ENCODE results near the gene ACD. TPM values are rescaled to one million over a fixed set of nuclear protein-coding genes. Genes with fewer than 3 reads are reported as not detected.

Gene ACD
- 1 to 10 TPM; 4.0 to 8.2 (median 5.9) TPM for total RNA-seq
- long read RNA-seq, partial matches to known transcripts, result 0 of 2 reads
- long read RNA-seq, other reads (novel, unspliced or antisense), result 1 of 2 reads

DNA sequence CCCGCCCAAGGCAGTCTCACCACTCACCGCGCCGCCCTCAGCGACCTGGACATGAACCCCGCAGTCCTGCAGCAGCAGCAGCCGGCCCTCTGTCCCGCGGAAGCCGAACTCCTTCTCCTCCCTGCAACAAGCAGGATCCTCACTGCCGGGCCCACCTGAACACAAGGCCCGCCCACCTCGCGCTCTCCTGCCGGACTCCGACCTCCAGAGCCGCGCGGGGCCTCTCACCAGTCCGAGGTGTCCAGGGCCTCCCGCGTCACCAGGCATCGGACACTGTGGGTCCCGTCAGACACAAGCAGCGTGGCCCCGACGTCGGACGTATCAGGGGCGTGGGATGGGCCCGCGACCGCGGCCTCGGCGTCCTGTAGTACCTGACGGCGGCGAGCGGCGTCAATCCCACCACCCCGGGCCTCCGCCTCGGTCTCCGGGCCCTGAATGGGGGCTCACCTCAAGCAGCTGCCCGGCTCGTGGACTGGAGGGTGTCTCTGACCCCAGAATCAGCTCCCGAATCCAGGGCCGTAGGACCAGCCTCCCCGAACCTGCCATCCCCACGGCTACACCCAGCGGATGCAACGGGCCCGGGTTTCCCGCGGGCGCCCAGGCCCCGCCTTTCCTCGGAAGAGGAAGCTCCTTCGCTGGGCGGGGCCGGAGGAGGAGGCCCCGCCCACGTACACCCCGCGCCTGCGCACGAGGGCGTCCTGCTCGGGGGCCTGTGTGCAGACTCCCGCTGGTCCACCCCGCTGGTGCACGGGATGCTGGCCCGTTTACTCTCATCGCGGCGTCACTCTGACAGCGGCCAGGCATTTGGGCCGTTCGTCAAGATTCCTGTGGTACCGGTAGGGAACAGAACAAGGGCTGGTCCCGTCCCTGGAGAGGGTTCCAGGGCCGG is at the start of gene ACD:
Gene ACD (minus strand): TSS at position 586 of the 889 bp plus-strand sequence. CDS start 40 bp downstream, at position 546.
- H3K36me3 ChIP-seq, result no peaks in the 10 kb centered on the region
- DNase-seq, result peak; percentile 93 to 95 (median 94)
- H3K4me1 ChIP-seq, result peaks cover 0 to 12% (median 0%) of the 10 kb centered on the region in 4 donors
- H3K4me3 ChIP-seq, result peak within 1 kb of the TSS; percentile 77 to 95 (median 77)
- WGBS (ENCODE audit: insufficient coverage, low coverage, low lambda C conversion rate, missing lambda C conversion rate), result 0% methylated on average over 14 of the region's 83 CpGs
- peak; percentile 68 for TF ChIP-seq POLR2A (IDR thresholded peaks at IDR 0.05)
- TF ChIP-seq, protein P1, sequence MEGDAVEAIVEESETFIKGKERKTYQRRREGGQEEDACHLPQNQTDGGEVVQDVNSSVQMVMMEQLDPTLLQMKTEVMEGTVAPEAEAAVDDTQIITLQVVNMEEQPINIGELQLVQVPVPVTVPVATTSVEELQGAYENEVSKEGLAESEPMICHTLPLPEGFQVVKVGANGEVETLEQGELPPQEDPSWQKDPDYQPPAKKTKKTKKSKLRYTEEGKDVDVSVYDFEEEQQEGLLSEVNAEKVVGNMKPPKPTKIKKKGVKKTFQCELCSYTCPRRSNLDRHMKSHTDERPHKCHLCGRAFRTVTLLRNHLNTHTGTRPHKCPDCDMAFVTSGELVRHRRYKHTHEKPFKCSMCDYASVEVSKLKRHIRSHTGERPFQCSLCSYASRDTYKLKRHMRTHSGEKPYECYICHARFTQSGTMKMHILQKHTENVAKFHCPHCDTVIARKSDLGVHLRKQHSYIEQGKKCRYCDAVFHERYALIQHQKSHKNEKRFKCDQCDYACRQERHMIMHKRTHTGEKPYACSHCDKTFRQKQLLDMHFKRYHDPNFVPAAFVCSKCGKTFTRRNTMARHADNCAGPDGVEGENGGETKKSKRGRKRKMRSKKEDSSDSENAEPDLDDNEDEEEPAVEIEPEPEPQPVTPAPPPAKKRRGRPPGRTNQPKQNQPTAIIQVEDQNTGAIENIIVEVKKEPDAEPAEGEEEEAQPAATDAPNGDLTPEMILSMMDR (IDR thresholded peaks at IDR 0.05), result no peak
- intact Hi-C loops (cut with DNase I), result no loop called here
- H3K27ac ChIP-seq, result peak within 1 kb of the TSS; percentile 77 to 86 (median 81)
- no peaks in the 10 kb centered on the region for H3K27me3 ChIP-seq
- H3K9me3 ChIP-seq, result no peaks in the 10 kb centered on the region
- peak; percentile 86 to 91 (median 90) for ATAC-seq

DNA sequence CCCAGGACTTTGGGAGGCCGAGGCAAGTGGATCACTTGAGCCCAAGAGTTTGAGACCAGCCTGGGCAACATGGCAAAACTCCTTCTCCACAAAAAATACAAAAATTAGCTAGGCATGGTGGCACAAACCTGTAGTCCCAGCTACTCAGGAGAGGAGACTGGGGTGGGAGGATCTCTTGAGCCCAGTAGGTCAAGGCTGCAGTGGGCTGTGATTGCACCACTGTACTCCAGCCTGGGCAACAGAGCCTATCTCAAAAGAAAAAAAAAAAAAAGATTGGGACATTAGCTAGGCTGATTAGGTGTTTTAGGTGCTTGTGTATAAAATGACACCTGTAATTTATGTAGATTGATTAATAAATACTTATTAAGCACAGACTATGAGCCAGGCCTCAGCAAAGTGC is 49.0 kb upstream of the ACD start:
- peak in 1 of 3 donors; percentile 50 for DNase-seq

GRCh38 chr16:67708368-67708771 is 48.3 kb upstream of the ACD start:
- peak in 1 of 3 donors; percentile 12 for DNase-seq
- H3K4me1 ChIP-seq, result peaks cover 0 to 23% (median 7%) of the 10 kb centered on the region in 4 donors
- WGBS (ENCODE audit: insufficient coverage, low coverage, low lambda C conversion rate, missing lambda C conversion rate), result 57% methylated on average over 2 of the region's 2 CpGs
- no peak overlapping the region for H3K27ac ChIP-seq
- H3K9me3 ChIP-seq, result no peaks in the 10 kb centered on the region
- no peaks in the 10 kb centered on the region for H3K36me3 ChIP-seq
- ATAC-seq, result peak; percentile 56 to 73 (median 65)
- TF ChIP-seq POLR2A (IDR thresholded peaks at IDR 0.05), result no peak
- TF ChIP-seq, protein P1 (IDR thresholded peaks at IDR 0.05), result no peak
- H3K27me3 ChIP-seq, result no peaks in the 10 kb centered on the region
- intact Hi-C loops (cut with DNase I), result no loop called here
- H3K4me3 ChIP-seq, result no peak overlapping the region

More for the DNA sequence above, 49.0 kb upstream of the ACD start:
- Histone ChIP-seq H3K9me3 (no peaks in the 10 kb centered on the region), H3K27me3 (no peaks in the 10 kb centered on the region), H3K4me1 (peaks cover 0 to 30% (median 9%) of the 10 kb centered on the region in 4 donors), H3K4me3 (no peak overlapping the region), H3K36me3 (no peaks in the 10 kb centered on the region), H3K27ac (peak overlapping the region in 1 of 3 donors; percentile 1)
- ATAC-seq, result peak in 3 of 4 donors; percentile 33 to 75 (median 61)
- intact Hi-C loops (cut with DNase I), result no loop called here
- TF ChIP-seq, protein P1 (IDR thresholded peaks at IDR 0.05), result no peak
- no peak for TF ChIP-seq POLR2A (IDR thresholded peaks at IDR 0.05)
- 100% methylated on average over 1 of the region's 1 CpG for WGBS (ENCODE audit: insufficient coverage, low coverage, low lambda C conversion rate, missing lambda C conversion rate)

GRCh38 chr16:67707790-67708189 is 47.7 kb upstream of the ACD start:
- H3K4me1 ChIP-seq, result peaks cover 0 to 22% (median 7%) of the 10 kb centered on the region in 4 donors
- DNase-seq (peak in 1 of 3 donors; percentile 2), ATAC-seq (no peak)
- H3K27me3 ChIP-seq, result no peaks in the 10 kb centered on the region
- no peak overlapping the region for H3K27ac ChIP-seq
- intact Hi-C loops (cut with DNase I), result no loop called here
- 97% methylated on average over 5 of the region's 5 CpGs for WGBS (ENCODE audit: insufficient coverage, low coverage, low lambda C conversion rate, missing lambda C conversion rate)
- no peaks in the 10 kb centered on the region for H3K9me3 ChIP-seq
- TF ChIP-seq, protein P1 (IDR thresholded peaks at IDR 0.05), result no peak
- no peak for TF ChIP-seq POLR2A (IDR thresholded peaks at IDR 0.05)
- H3K36me3 ChIP-seq, result no peaks in the 10 kb centered on the region
- no peak overlapping the region for H3K4me3 ChIP-seq
